HEK293 (cell line): ENCODE measurements around the gene RPL4.

Source experiments
- CTCF ChIA-PET: fragments of 350-600 bp; formaldehyde crosslinking; extraction: SDS; loops from one replicate; lab custom pipeline; 2021; ENCODE audit warnings: antibody characterized with exemption; lab: Yijun Ruan, JAX
- POLR2A ChIA-PET: fragments of 300-600 bp; formaldehyde crosslinking; extraction: SDS; loops from one replicate; lab custom pipeline; 2020; ENCODE audit warnings: antibody characterized with exemption, inconsistent platforms; lab: Yijun Ruan, JAX
- H3K27ac ChIP-seq: fragments of 200-500 bp; sonication (Bioruptor generic); 2 replicates; pipeline ENCODE4 v1.5.1; 2014; ENCODE audit warnings: low read depth, low read length, control low read depth, inconsistent platforms; ENCODE audit errors: extremely low read depth
- H3K36me3 ChIP-seq, 2 experiments: fragments of 200-500 bp in 1 of 2; sonication (Bioruptor generic) in 1 of 2; 1 replicate in 1 of 2; 2 replicates in 1 of 2; pipeline ENCODE4 v1.5.1; 2014 to 2017; ENCODE audit warnings: inconsistent platforms in 2 of 2, low read length in 2 of 2; ENCODE audit not compliant: control insufficient read depth in 2 of 2, insufficient read depth in 1 of 2
- H3K4me1 ChIP-seq: fragments of 200-500 bp; sonication (Bioruptor generic); 2 replicates; pipeline ENCODE4 v1.5.1; 2014; ENCODE audit warnings: mild to moderate bottlenecking, low read length, inconsistent platforms; ENCODE audit not compliant: control insufficient read depth, insufficient read depth
- H3K4me3 ChIP-seq: 2 replicates; pipeline ENCODE4 v1.5.1; 2011; ENCODE audit warnings: low read depth, mild to moderate bottlenecking, control low read depth, low read length, moderate library complexity
- H3K9me3 ChIP-seq: fragments of 200-500 bp; sonication (Bioruptor generic); 2 replicates; pipeline ENCODE4 v1.5.1; 2014; ENCODE audit warnings: low read depth, low read length, inconsistent platforms; ENCODE audit not compliant: control insufficient read depth, insufficient read depth
- KLF9 ChIP-seq: fragments of 450-650 bp; formaldehyde crosslinking; IDR thresholded peaks from 2 replicates; pipeline ENCODE4 v1.5.1; 2016; ENCODE audit warnings: missing biosample characterization, missing genetic modification characterization, low read depth
- OSR2 ChIP-seq: fragments of 450-650 bp; formaldehyde crosslinking; IDR thresholded peaks from 2 replicates; pipeline ENCODE4 v1.5.1; 2016; ENCODE audit warnings: missing biosample characterization, missing genetic modification characterization
- SP2 ChIP-seq: fragments of 450-650 bp; formaldehyde crosslinking; IDR thresholded peaks from 2 replicates; pipeline ENCODE4 v1.5.1; 2016; ENCODE audit warnings: missing biosample characterization, missing genetic modification characterization
- TCF7L2 ChIP-seq: IDR thresholded peaks from 2 replicates; pipeline ENCODE4 v1.6.1; 2011; ENCODE audit warnings: low read depth, mild to moderate bottlenecking, inconsistent platforms, low read length, moderate library complexity, borderline replicate concordance
- ZBTB21 ChIP-seq: fragments of 450-650 bp; formaldehyde crosslinking; IDR thresholded peaks from 2 replicates; pipeline ENCODE4 v1.5.1; 2017; ENCODE audit warnings: missing biosample characterization, missing genetic modification characterization
- ZBTB7A ChIP-seq: fragments of 450-650 bp; formaldehyde crosslinking; IDR thresholded peaks from 2 replicates; pipeline ENCODE4 v1.5.1; 2016; ENCODE audit warnings: low read depth, missing biosample characterization, missing genetic modification characterization
- ZFP37 ChIP-seq: fragments of 450-650 bp; formaldehyde crosslinking; IDR thresholded peaks from 2 replicates; pipeline ENCODE4 v1.5.1; 2016; ENCODE audit warnings: missing biosample characterization, missing genetic modification characterization
- ZIC2 ChIP-seq: fragments of 450-650 bp; formaldehyde crosslinking; IDR thresholded peaks from 2 replicates; pipeline ENCODE4 v1.5.1; 2016; ENCODE audit warnings: missing biosample characterization, missing genetic modification characterization
- ZNF16 ChIP-seq: fragments of 450-650 bp; formaldehyde crosslinking; IDR thresholded peaks from 2 replicates; pipeline ENCODE4 v1.5.1; 2016; ENCODE audit warnings: low read depth, missing biosample characterization, missing genetic modification characterization
- ZNF2 ChIP-seq: fragments of 450-650 bp; formaldehyde crosslinking; IDR thresholded peaks from 2 replicates; pipeline ENCODE4 v1.5.1; 2016; ENCODE audit warnings: missing biosample characterization, missing genetic modification characterization
- ZNF211 ChIP-seq: fragments of 450-650 bp; formaldehyde crosslinking; IDR thresholded peaks from 2 replicates; pipeline ENCODE4 v1.5.1; 2016; ENCODE audit warnings: low read depth, missing biosample characterization, missing genetic modification characterization
- ZNF37A ChIP-seq: fragments of 450-650 bp; IDR thresholded peaks from 2 replicates; pipeline ENCODE4 v1.5.1; 2018; ENCODE audit warnings: missing biosample characterization, missing genetic modification characterization
- ZNF555 ChIP-seq: fragments of 450-650 bp; formaldehyde crosslinking; conservative IDR thresholded peaks from 2 replicates; pipeline ENCODE4 v1.5.1; 2017; ENCODE audit warnings: missing biosample characterization, mild to moderate bottlenecking, missing genetic modification characterization, inconsistent platforms
- ZNF560 ChIP-seq: fragments of 450-650 bp; formaldehyde crosslinking; IDR thresholded peaks from 2 replicates; pipeline ENCODE4 v1.5.1; 2017; ENCODE audit warnings: missing biosample characterization, missing genetic modification characterization, borderline replicate concordance
- ZNF660 ChIP-seq: fragments of 450-650 bp; IDR thresholded peaks from 2 replicates; pipeline ENCODE4 v1.5.1; 2018; ENCODE audit warnings: missing biosample characterization, mild to moderate bottlenecking, missing genetic modification characterization
- ZNF677 ChIP-seq: fragments of 450-650 bp; IDR thresholded peaks from 2 replicates; pipeline ENCODE4 v1.5.0; 2018; ENCODE audit warnings: missing biosample characterization, mild to moderate bottlenecking, missing genetic modification characterization, moderate library complexity
- ZNF701 ChIP-seq: fragments of 450-650 bp; formaldehyde crosslinking; IDR thresholded peaks from 2 replicates; pipeline ENCODE4 v1.5.1; 2016; ENCODE audit warnings: missing biosample characterization, missing genetic modification characterization
- ZNF707 ChIP-seq: fragments of 450-650 bp; formaldehyde crosslinking; IDR thresholded peaks from 2 replicates; pipeline ENCODE4 v1.5.1; 2016; ENCODE audit warnings: missing biosample characterization, missing genetic modification characterization
- TF ChIP-seq, protein P1 (sequence below): fragments of 450-650 bp; formaldehyde crosslinking; IDR thresholded peaks from 2 replicates; pipeline ENCODE4 v1.5.1; 2016; ENCODE audit warnings: missing biosample characterization, missing genetic modification characterization
- TF ChIP-seq, protein P2 (sequence below): fragments of 450-650 bp; formaldehyde crosslinking; IDR thresholded peaks from 2 replicates; pipeline ENCODE4 v1.5.1; 2016; ENCODE audit warnings: missing biosample characterization, missing genetic modification characterization
- TF ChIP-seq, protein P3 (sequence below): fragments of 450-650 bp; formaldehyde crosslinking; IDR thresholded peaks from 2 replicates; pipeline ENCODE4 v1.5.1; 2016; ENCODE audit warnings: missing biosample characterization, missing genetic modification characterization
- TF ChIP-seq, protein P4 (sequence below): fragments of 450-650 bp; formaldehyde crosslinking; IDR thresholded peaks from 2 replicates; pipeline ENCODE4 v1.5.1; 2016; ENCODE audit warnings: missing biosample characterization, missing genetic modification characterization

Gene RPL4

DNA sequence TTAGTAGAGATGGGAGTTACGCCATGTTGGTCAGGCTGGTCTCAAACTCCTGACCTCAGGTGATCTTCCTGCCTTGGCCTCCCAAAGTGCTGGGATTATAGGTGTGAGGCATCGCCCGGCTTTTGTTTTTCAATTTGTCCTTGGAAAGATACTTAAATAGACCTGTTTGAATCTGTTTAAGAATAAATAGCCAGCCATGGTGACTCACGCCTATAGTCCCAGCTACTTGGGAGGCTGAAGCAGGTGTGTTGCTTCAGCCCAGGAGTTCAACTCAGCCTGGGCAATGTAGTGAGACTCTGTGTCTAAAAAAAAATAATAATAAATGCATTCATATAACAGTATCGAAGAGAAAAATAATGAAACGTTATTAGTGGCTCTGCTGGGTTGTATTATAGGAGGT, 24.4 kb downstream of the RPL4 start (continued):
- TF ChIP-seq ZNF211 (tag by site-specific recombination) (no peak), SP2 (tag by site-specific recombination) (no peak), ZNF701 (no peak), ZNF560 (tag by site-specific recombination) (no peak), ZNF707 (tag by site-specific recombination) (no peak)
- TF ChIP-seq, protein P1, sequence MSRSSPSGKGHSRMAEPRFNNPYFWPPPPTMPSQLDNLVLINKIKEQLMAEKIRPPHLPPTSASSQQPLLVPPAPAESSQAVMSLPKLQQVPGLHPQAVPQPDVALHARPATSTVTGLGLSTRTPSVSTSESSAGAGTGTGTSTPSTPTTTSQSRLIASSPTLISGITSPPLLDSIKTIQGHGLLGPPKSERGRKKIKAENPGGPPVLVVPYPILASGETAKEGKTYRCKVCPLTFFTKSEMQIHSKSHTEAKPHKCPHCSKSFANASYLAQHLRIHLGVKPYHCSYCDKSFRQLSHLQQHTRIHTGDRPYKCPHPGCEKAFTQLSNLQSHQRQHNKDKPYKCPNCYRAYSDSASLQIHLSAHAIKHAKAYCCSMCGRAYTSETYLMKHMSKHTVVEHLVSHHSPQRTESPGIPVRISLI (tag by site-specific recombination), result no peak
- TF ChIP-seq, protein P2, sequence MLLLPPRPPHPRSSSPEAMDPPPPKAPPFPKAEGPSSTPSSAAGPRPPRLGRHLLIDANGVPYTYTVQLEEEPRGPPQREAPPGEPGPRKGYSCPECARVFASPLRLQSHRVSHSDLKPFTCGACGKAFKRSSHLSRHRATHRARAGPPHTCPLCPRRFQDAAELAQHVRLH (tag by site-specific recombination), result no peak

DNA sequence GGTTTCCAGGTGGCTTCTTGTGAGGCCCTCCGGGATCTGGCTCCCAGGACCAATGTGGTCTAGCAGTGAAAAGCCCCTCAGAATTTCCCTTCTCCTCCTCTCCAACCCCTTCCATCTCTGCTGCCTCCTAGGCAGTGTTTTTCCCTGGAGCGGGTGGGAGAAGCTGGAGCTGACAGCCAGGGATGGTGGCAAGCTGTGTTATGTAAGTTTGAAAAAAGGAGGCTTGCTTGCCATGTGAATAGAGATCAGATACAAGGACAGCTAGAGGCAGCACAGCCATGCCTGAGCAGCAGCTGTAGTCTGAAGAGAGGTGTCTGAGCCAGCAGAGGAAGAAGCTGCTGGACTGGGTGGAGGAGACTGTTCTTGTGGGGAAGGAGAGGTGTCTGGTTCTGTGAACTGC, 27.6 kb downstream of the RPL4 start:
- ChIA-PET POLR2A (no interaction called here), CTCF (interaction anchor here (0.7 kb wide), 1 partner anchor 10 kb away, joined by 3 read pairs; no protein-coding TSS in a partner anchor)
- TF ChIP-seq ZNF660 (tag by site-specific recombination), result no peak
- TF ChIP-seq ZIC2 (tag by site-specific recombination), result no peak
- no peak for TF ChIP-seq ZNF2 (tag by site-specific recombination)
- TF ChIP-seq, protein P3, sequence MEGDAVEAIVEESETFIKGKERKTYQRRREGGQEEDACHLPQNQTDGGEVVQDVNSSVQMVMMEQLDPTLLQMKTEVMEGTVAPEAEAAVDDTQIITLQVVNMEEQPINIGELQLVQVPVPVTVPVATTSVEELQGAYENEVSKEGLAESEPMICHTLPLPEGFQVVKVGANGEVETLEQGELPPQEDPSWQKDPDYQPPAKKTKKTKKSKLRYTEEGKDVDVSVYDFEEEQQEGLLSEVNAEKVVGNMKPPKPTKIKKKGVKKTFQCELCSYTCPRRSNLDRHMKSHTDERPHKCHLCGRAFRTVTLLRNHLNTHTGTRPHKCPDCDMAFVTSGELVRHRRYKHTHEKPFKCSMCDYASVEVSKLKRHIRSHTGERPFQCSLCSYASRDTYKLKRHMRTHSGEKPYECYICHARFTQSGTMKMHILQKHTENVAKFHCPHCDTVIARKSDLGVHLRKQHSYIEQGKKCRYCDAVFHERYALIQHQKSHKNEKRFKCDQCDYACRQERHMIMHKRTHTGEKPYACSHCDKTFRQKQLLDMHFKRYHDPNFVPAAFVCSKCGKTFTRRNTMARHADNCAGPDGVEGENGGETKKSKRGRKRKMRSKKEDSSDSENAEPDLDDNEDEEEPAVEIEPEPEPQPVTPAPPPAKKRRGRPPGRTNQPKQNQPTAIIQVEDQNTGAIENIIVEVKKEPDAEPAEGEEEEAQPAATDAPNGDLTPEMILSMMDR, result no peak
- TF ChIP-seq TCF7L2, result no peak
- TF ChIP-seq, protein P4, sequence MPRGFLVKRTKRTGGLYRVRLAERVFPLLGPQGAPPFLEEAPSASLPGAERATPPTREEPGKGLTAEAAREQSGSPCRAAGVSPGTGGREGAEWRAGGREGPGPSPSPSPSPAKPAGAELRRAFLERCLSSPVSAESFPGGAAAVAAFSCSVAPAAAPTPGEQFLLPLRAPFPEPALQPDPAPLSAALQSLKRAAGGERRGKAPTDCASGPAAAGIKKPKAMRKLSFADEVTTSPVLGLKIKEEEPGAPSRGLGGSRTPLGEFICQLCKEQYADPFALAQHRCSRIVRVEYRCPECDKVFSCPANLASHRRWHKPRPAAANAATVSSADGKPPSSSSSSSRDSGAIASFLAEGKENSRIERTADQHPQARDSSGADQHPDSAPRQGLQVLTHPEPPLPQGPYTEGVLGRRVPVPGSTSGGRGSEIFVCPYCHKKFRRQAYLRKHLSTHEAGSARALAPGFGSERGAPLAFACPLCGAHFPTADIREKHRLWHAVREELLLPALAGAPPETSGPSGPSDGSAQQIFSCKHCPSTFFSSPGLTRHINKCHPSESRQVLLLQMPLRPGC (tag by site-specific recombination), result no peak
- no peak for TF ChIP-seq ZBTB7A (tag by site-specific recombination)
- no peak for TF ChIP-seq ZNF37A (tag by site-specific recombination)
- no peak for TF ChIP-seq OSR2 (tag by site-specific recombination)
- no peak for TF ChIP-seq ZBTB21 (tag by site-specific recombination)
- no peak for TF ChIP-seq KLF9 (tag by site-specific recombination)
- TF ChIP-seq ZNF677 (tag by site-specific recombination), result no peak
- no peak for TF ChIP-seq ZFP37 (tag by site-specific recombination)
- no peak for TF ChIP-seq ZNF16 (tag by site-specific recombination)
- no peak for TF ChIP-seq ZNF555
- Histone ChIP-seq H3K4me1 (no peaks in the 10 kb centered on the region), H3K27ac (no peak overlapping the region), H3K36me3 (peaks cover 0 to 13% of the 10 kb centered on the region in 2 experiments; a peak in 2 of 3 replicates), H3K9me3 (no peaks in the 10 kb centered on the region), H3K4me3 (no peak overlapping the region)
